Uterus (tissue), 4 donors: ENCODE data around the gene FBXO21. TPM values are rescaled to one million over a fixed set of nuclear protein-coding genes. Genes with fewer than 3 reads are reported as not detected.

Source experiments
- DNase-seq, 2 donors: peaks; one replicate each; pipeline ENCODE4 v3.0.0-alpha.2; 2019 to 2020
- H3K27ac ChIP-seq, 2 donors: fragments of 200-600 bp; sonication (generic); 1 replicate in 1 of 2; 2 replicates in 1 of 2; pipeline ENCODE4 v1.5.1; 2016 to 2018
- H3K27me3 ChIP-seq, 2 donors: fragments of 200-600 bp; sonication (generic); one replicate each; pipeline ENCODE4 v1.5.1; 2018 to 2019; ENCODE audit warnings: control low read depth in 1 of 2
- H3K36me3 ChIP-seq, 2 donors: fragments of 200-600 bp; sonication (generic); one replicate each; pipeline ENCODE4 v1.5.1; 2019; ENCODE audit warnings: control low read depth in 1 of 2
- H3K4me1 ChIP-seq, 2 donors: fragments of 200-600 bp; sonication (generic); one replicate each; pipeline ENCODE4 v1.5.1; 2018 to 2019; ENCODE audit warnings: control low read depth in 1 of 2
- H3K4me3 ChIP-seq, 2 donors: fragments of 200-600 bp; sonication (generic); 1 replicate in 1 of 2; 2 replicates in 1 of 2; pipeline ENCODE4 v1.5.1; 2018 to 2019; ENCODE audit warnings: mild to moderate bottlenecking in 1 of 2
- H3K9me3 ChIP-seq, 2 donors: fragments of 200-600 bp; sonication (generic); one replicate each; pipeline ENCODE4 v1.5.1; 2019; ENCODE audit warnings: control low read depth in 1 of 2
- CTCF ChIP-seq, 4 experiments: fragments of 200-600 bp in 2 of 4; fragments of 450-650 bp in 2 of 4; sonication (generic) in 2 of 4; IDR thresholded peaks; one replicate each; pipeline ENCODE4 v1.5.1; 2016 to 2019; ENCODE audit warnings: antibody characterized with exemption in 4 of 4, mild to moderate bottlenecking in 2 of 4, moderate library complexity in 1 of 4
- POLR2A ChIP-seq, 2 donors: fragments of 450-650 bp; IDR thresholded peaks; one replicate each; pipeline ENCODE4 v1.6.1; 2016; ENCODE audit warnings: antibody characterized with exemption in 2 of 2, mild to moderate bottlenecking in 1 of 2, moderate library complexity in 1 of 2
- intact Hi-C: fragments of 100-400 bp; cut with DNase I; formaldehyde crosslinking; loops from one replicate; pipeline ENCODE4 v1.15.1; 2023; ENCODE audit warnings: low total_unique reads
- total RNA-seq, 4 donors: library from RNA; depleted of rRNA in 3 of 4; stranded (reverse); fragments of >200 nt in 3 of 4; gene quantifications; one replicate each; pipeline versions ENCODE4 v1.1.0 to v1.2.4, GENCODE V29; 2014 to 2023
- donor health status: DM: yes; HTN: yes; CAD: no.

FBXO21 gene
- total RNA-seq, 4 donors from 2014 or later: 66.2 to 152 (median 90.0) TPM

DNA sequence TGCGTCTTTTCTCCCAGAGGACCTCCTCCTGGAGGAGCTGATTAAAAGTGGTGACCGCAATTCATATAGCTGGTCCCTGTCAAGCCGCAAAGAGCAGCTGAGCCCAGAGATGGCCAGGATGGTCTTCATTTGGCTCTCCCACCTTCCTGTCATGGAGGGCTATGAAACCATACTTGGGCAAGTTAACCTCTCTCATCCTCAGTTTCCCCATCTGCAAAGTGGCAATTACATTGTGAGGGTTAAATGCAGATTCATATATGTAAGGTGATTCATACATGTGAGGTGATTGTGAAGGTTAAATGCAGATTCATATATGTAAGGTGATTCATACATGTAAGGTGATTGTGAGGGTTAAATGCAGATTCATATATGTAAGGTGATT is 87.5 kb downstream of the FBXO21 start:
- no peak for TF ChIP-seq CTCF (IDR thresholded peaks at IDR 0.05)
- TF ChIP-seq POLR2A (IDR thresholded peaks at IDR 0.05): no peak
- intact Hi-C loops: no loop called here
- no peak for DNase-seq
- Histone ChIP-seq H3K4me3 (no peak overlapping the region), H3K4me1 (peaks cover 0 to 12% of the 10 kb centered on the region in 2 donors), H3K27me3 (peaks cover 4 to 6% of the 10 kb centered on the region in 2 donors), H3K36me3 (no peaks in the 10 kb centered on the region), H3K27ac (no peak overlapping the region), H3K9me3 (no peaks in the 10 kb centered on the region)

DNA sequence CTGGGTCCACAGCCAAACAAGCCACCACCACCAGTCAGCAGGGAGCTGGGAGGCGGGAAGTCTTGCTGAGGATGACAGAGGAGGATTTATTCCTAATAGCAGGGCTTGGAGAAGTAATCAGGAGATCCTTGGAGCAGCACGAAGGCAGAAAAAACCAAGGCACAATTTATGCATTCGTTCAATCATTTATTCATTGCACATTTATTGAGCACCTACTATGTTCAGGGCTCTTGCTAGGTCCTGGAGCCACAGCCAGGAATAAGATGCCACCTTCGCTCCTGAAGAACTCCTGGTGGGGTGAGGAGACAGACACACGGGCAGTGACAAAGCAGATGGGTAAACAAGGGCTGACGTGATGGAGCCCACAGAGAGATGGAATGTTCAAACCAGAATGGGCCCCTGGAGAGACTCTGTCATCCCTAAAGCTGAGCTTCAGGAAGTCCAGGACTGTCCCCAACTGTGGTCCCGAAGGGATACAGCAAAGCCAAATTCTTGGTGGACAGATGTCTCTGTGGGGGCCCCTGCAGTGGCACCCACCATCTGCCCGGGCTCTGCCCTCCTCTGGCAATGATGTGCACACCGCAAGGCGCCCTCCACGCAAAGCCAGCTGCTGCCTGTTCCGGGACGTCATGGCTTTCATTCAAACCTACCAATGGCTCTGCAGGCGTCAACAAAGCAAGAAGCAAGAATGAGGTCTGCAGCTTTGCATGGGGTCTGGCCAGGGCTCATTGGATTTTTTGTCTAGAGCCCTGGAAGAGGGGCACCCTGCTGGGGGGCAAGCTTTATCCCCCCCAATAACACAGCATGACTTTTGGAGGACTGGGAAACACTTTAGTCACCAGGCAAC is 88.1 kb downstream of the FBXO21 start:
- TF ChIP-seq CTCF (IDR thresholded peaks at IDR 0.05) (no peak), POLR2A (IDR thresholded peaks at IDR 0.05) (no peak)
- Histone ChIP-seq H3K9me3 (no peaks in the 10 kb centered on the region), H3K4me3 (no peak overlapping the region), H3K4me1 (peaks cover 0 to 12% of the 10 kb centered on the region in 2 donors), H3K27ac (no peak overlapping the region), H3K27me3 (peaks cover 4 to 6% of the 10 kb centered on the region in 2 donors), H3K36me3 (no peaks in the 10 kb centered on the region)
- no peak for DNase-seq
- intact Hi-C loops: no loop called here

DNA sequence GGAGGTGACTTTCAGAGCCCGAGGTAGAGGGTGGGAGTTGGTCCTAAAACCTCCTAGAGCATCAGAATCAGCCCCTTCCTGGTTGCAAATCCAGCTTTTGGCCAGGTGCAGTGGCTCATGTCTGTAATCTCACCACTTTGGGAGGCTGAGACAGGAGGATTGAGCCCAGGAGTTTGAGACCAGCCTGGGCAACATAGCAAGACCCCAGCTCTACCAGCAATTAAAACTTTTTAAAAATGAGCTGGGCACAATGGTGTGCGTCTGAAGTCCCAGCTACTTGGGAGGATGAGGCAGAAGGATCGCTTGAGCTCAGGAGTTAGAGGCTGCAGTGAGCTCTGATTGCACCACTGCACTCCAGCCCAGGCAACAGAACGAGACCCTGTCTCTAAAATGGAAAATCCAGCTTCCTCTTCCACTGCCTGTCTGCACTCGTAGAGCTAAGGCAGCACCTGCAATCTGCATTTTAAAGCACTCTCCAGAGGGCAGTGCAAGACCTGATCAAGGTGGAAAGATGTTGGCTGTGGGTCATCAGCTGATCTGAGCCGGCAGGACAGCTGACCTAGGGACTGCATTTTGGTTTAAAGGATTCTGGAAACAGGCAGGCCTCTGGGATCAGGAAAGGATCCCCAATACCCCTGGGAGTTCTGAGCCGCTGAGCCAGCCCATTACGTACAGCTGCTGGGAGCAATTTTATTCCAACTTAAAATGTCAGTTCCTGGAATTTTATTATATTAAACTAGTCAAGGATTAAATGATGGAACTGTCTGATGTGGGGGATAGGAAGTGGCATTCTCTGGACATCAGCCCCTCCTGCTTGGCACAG is 89.2 kb downstream of the FBXO21 start:
- intact Hi-C loops: no loop called here
- Histone ChIP-seq H3K4me3 (no peak overlapping the region), H3K36me3 (no peaks in the 10 kb centered on the region), H3K27me3 (peaks cover 4 to 6% of the 10 kb centered on the region in 2 donors), H3K4me1 (peaks cover 0 to 12% of the 10 kb centered on the region in 2 donors), H3K27ac (no peak overlapping the region), H3K9me3 (no peaks in the 10 kb centered on the region)
- TF ChIP-seq CTCF (IDR thresholded peaks at IDR 0.05): no peak
- no peak for TF ChIP-seq POLR2A (IDR thresholded peaks at IDR 0.05)
- DNase-seq: no peak

GRCh38 chr12:117100251-117100650 is 90.0 kb downstream of the FBXO21 start:
- Histone ChIP-seq H3K4me1 (peaks cover 0 to 12% of the 10 kb centered on the region in 2 donors), H3K36me3 (no peaks in the 10 kb centered on the region), H3K4me3 (no peak overlapping the region), H3K9me3 (no peaks in the 10 kb centered on the region), H3K27ac (no peak overlapping the region), H3K27me3 (peaks cover 4 to 6% of the 10 kb centered on the region in 2 donors)
- intact Hi-C loops: no loop called here
- no peak for DNase-seq
- TF ChIP-seq POLR2A (IDR thresholded peaks at IDR 0.05) (no peak), CTCF (IDR thresholded peaks at IDR 0.05) (no peak)
